ENCODE measurements around the gene SEMA3E. TPM values are rescaled to one million over a fixed set of nuclear protein-coding genes. Genes with fewer than 3 reads are reported as not detected.

The SEMA3E gene
- total RNA-seq, 4 donors from 2014 or later, result 0.13 to 2.7 (median 1.1) TPM

GRCh38 chr7:83325083-83325482 is 323.9 kb downstream of the SEMA3E start:
- no peak for DNase-seq
- H3K36me3 ChIP-seq, result no peaks in the 10 kb centered on the region
- intact Hi-C loops (cut with DNase I), result no loop called here
- H3K27me3 ChIP-seq, result no peaks in the 10 kb centered on the region
- H3K9me3 ChIP-seq, result no peaks in the 10 kb centered on the region
- H3K27ac ChIP-seq, result no peak overlapping the region
- 92 to 94% methylated on average over 4 to 5 of the region's 5 CpGs for WGBS, 2 donors
- no peak overlapping the region for H3K4me3 ChIP-seq
- H3K4me1 ChIP-seq, result no peaks in the 10 kb centered on the region
- TF ChIP-seq, protein P1, sequence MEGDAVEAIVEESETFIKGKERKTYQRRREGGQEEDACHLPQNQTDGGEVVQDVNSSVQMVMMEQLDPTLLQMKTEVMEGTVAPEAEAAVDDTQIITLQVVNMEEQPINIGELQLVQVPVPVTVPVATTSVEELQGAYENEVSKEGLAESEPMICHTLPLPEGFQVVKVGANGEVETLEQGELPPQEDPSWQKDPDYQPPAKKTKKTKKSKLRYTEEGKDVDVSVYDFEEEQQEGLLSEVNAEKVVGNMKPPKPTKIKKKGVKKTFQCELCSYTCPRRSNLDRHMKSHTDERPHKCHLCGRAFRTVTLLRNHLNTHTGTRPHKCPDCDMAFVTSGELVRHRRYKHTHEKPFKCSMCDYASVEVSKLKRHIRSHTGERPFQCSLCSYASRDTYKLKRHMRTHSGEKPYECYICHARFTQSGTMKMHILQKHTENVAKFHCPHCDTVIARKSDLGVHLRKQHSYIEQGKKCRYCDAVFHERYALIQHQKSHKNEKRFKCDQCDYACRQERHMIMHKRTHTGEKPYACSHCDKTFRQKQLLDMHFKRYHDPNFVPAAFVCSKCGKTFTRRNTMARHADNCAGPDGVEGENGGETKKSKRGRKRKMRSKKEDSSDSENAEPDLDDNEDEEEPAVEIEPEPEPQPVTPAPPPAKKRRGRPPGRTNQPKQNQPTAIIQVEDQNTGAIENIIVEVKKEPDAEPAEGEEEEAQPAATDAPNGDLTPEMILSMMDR (IDR thresholded peaks at IDR 0.05), result no peak
- TF ChIP-seq POLR2A (IDR thresholded peaks at IDR 0.05), result no peak

DNA sequence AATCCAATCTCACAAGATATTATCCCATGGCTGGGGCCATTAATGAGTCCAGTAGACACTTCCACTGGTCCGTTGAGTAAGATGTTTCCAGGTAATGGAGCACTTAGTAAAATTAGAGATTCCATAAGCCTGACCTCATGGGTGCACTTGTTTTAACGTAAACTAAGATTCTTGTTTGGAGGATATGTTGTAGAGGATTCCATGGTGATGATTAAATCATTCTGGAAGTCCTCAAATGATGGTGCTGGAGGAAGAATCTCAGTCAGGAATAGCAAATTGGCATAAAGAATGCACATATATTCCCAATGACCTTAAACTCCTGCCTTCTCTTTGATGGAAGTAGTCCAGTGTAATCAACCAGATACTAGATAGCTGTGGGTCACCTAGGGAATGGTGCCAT is 324.3 kb downstream of the SEMA3E start:
- no peaks in the 10 kb centered on the region for H3K9me3 ChIP-seq
- DNase-seq, result no peak
- 65 to 72% methylated on average over 2 of the region's 2 CpGs for WGBS, 2 donors
- intact Hi-C loops (cut with DNase I), result no loop called here
- no peaks in the 10 kb centered on the region for H3K27me3 ChIP-seq
- no peaks in the 10 kb centered on the region for H3K36me3 ChIP-seq
- TF ChIP-seq, protein P1 (IDR thresholded peaks at IDR 0.05), result no peak
- TF ChIP-seq POLR2A (IDR thresholded peaks at IDR 0.05), result no peak
- H3K4me1 ChIP-seq, result no peaks in the 10 kb centered on the region
- H3K4me3 ChIP-seq, result no peak overlapping the region
- H3K27ac ChIP-seq, result no peak overlapping the region

DNA sequence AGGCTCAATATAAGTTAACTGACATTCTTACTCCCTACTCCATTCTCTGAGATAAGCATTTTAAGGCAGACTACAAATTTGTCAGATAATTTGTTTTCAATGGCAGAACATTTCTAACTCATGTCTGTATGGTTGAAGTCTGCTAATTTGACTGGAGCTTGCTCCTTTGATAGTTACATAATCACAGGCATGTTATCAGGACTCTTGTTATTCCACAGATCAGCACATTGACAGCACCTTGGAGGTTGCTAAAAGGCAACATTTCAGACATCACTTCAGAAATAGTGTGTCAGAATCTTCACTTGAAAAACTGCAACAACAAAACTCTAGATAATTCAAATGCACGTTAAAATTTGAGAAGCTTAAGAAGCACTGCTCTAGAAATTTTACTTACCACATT is 327.9 kb downstream of the SEMA3E start:
- WGBS, 2 donors, result 88 to 90% methylated on average over 1 of the region's 1 CpG
- intact Hi-C loops (cut with DNase I), result no loop called here
- no peaks in the 10 kb centered on the region for H3K27me3 ChIP-seq
- no peak overlapping the region for H3K27ac ChIP-seq
- no peaks in the 10 kb centered on the region for H3K4me1 ChIP-seq
- no peaks in the 10 kb centered on the region for H3K9me3 ChIP-seq
- no peak for DNase-seq
- TF ChIP-seq, protein P1 (IDR thresholded peaks at IDR 0.05), result no peak
- no peak for TF ChIP-seq POLR2A (IDR thresholded peaks at IDR 0.05)
- no peaks in the 10 kb centered on the region for H3K36me3 ChIP-seq
- no peak overlapping the region for H3K4me3 ChIP-seq

DNA sequence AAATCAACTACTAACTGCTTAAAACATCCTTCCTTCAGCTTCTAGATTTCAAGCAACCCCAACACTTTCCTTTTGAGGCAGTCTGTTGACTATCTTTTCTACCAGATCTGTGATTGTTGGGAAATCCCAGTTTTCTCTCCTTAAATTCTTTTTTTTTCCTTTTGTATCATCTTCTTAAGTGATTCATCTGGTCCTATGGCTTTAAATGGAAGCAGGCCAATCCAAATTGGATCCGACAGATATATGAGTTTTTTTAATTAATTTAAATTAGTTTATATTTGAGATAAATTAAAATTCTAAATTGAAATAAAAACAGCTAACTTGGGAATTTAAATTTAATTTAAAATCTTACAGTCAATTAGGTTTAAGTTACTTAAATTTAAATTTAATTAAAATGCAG is 335.0 kb downstream of the SEMA3E start:
- 71 to 75% methylated on average over 1 of the region's 1 CpG for WGBS, 2 donors
- no peaks in the 10 kb centered on the region for H3K9me3 ChIP-seq
- no peaks in the 10 kb centered on the region for H3K36me3 ChIP-seq
- H3K4me3 ChIP-seq, result no peak overlapping the region
- H3K27ac ChIP-seq, result no peak overlapping the region
- H3K27me3 ChIP-seq, result no peaks in the 10 kb centered on the region
- no peak for TF ChIP-seq POLR2A (IDR thresholded peaks at IDR 0.05)
- TF ChIP-seq, protein P1 (IDR thresholded peaks at IDR 0.05), result no peak
- no peaks in the 10 kb centered on the region for H3K4me1 ChIP-seq
- intact Hi-C loops (cut with DNase I), result no loop called here
- DNase-seq, result no peak

Small RNA genes within 50 kb of the gene (small RNA-seq; reads per million reads assigned to genes)
- gene AC079987.1, result 0 reads per million in 4 donors
